GM12891 (cell line): ENCODE results near the gene SLC17A9.

Experiments
- POLR2A ChIP-seq: IDR thresholded peaks from 2 replicates; pipeline ENCODE4 v1.6.1; 2011; ENCODE audit warnings: low read depth, low read length, control low read depth
- POLR2AphosphoS5 ChIP-seq: IDR thresholded peaks from 2 replicates; pipeline ENCODE4 v1.6.1; 2011; ENCODE audit warnings: low read depth, low read length, control low read depth

GRCh38 chr20:62922451-62922921 lies 30.0 kb upstream of the SLC17A9 start:
- TF ChIP-seq POLR2AphosphoS5 (no peak), POLR2A (no peak)
